Mesenteric fat pad (tissue), 1 donor: Measurements from ENCODE around the gene CKAP2L. TPM values are rescaled to one million over a fixed set of nuclear protein-coding genes. Genes with fewer than 3 reads are reported as not detected.

Experiments used
- DNase-seq: peaks from one replicate; pipeline ENCODE4 v3.0.0-alpha.2; 2020; ENCODE audit warnings: low spot score
- total RNA-seq: library from RNA; stranded (reverse); fragmentation: NEBNext Ultra II Directional; extraction: Animal tissue kit (Norgen Biotek cat#: 25700); gene quantifications from one replicate; pipeline ENCODE4 v1.2.1, GENCODE V29; 2021
- donor health status: DM: yes; HTN: yes; CAD: no.

The CKAP2L gene
- total RNA-seq, 1 donor from 2014 or later: not detected

GRCh38 chr2:112793449-112793978 is 29.1 kb upstream of the CKAP2L start:
- DNase-seq: no peak

DNA sequence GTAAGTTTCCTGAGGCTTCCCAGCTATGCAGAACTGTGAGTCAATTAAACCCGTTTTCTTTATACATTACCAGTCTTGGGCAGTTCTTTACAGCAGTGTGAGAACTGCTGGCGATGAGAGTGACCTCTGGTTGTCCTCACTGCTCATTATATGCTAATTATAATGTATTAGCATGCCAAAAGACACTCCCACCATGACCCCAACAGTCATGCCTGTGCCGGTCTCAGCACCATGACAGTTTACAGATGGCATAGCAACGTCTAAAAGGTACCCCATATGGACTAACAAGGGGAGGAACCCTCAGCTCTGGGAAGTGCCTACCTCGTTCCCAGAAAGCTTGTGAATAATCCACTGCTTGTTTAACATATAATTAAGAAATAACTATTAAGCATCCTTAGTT is 28.0 kb upstream of the CKAP2L start:
- no peak for DNase-seq

DNA sequence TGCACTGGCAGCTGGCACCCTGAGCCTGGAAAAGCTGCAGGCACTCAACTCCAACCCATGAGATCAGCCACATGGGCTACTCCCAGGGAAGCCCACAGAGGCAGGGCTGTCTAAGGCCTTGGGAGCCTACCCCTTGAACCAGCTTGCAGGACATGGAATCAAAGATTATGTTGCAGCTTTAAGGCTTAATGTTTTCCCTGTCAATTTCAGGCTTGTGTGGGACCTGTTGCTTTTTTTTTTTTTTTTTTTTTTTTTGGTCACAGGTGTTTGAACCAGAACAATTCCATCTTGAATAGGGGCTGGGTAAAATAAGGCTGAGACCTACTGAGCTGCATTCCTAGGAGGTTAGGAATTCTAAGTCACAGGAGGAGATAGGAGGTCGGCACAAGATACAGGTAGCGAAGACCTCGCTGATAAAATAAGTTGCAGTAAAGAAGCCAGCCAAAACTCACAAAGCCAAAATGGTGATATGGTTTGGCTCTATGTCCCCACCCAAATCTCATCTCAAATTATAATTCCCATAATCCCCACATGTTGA is 27.4 kb upstream of the CKAP2L start:
- DNase-seq: no peak

GRCh38 chr2:112791019-112791418 is 26.6 kb upstream of the CKAP2L start:
- DNase-seq: no peak

DNA sequence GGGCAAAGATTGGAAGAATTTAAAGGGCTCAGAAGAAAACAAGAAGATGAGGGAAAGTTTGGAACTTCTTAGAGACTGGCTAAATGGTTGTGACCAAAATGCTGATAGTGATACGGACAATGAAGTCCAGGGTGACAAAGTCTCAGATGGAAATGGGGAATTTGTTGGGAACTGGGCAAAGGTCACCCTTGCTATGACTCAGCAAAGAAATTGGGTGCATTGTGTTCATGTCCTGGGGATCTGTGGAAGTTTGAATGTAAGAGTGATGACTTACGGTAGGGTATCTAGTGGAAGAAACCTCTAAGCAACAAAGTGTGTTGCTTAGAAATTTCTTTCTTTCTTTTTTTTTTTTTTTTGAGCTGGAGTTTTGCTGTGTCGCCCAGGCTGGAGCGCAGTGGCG is 25.9 kb upstream of the CKAP2L start:
- no peak for DNase-seq

- DNase-seq: no peak
These were observed 24.8 kb upstream of the CKAP2L start for GRCh38 chr2:112789186-112789585.

GRCh38 chr2:112788653-112789052 is 24.2 kb upstream of the CKAP2L start:
- DNase-seq: no peak

DNA sequence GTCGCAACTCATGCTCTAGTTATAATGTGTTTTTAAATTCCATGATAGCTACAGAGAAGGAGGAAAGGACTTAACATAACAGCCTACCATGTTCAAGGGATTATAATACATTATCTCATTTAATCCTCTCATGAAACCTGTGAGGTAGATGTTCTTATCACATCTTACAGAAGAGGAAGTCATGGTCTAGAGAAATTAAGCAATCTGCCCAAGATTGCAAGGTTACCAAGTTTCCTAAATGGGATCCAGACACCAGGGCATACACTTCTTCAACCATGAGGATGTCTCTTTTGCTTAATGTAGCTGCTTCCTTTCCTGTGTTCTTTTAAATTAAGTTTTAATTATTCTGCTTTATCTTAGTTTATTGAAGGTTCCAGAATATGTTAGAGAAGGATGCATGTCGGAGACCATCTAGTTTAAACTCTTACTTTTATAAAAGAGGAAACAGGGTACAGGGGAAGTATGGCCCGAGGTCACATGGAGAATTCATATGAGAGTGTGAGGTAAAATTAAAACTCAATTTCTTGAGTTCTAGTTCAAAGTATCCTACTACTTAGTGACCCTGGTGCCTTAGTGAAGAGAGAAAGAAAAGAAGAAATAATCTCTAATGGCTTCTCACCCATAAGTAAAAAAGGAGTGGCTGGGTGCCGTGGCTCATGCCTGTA is 23.5 kb upstream of the CKAP2L start:
- no peak for DNase-seq

- DNase-seq: no peak
These were observed 22.9 kb upstream of the CKAP2L start for GRCh38 chr2:112787294-112787693.

GRCh38 chr2:112784199-112785189 is 20.1 kb upstream of the CKAP2L start, which contains the start of gene IL1A:
IL1A (minus strand) TSS chr2:112784493; CDS start chr2:112783770, 723 bp downstream.
- DNase-seq: no peak

GRCh38 chr2:112783187-112783714 is 18.8 kb upstream of the CKAP2L start:
- DNase-seq: no peak

- DNase-seq: no peak
These were observed 17.9 kb upstream of the CKAP2L start for GRCh38 chr2:112782234-112782799.

DNA sequence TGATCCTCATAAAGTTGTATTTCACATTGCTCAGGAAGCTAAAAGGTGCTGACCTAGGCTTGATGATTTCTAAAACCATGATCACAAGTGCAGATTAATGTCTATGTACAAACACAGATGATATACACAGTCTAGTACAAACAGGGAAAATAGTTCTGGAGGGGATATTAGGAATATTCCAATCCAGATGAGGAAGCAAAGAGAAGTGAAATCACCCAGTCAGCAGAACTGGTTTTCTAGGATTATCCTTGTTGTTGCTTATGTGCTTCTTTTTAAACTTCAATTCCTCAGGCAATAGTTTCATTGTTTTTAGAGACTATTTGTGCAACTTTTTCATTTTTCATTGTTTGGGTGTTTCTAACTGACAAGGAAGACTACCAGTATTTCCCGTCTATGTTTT is 15.2 kb upstream of the CKAP2L start:
- DNase-seq: no peak

GRCh38 chr2:112777036-112777435 is 12.6 kb upstream of the CKAP2L start:
- no peak for DNase-seq

- DNase-seq: no peak
These were observed 11.7 kb upstream of the CKAP2L start for GRCh38 chr2:112776113-112776512.

DNA sequence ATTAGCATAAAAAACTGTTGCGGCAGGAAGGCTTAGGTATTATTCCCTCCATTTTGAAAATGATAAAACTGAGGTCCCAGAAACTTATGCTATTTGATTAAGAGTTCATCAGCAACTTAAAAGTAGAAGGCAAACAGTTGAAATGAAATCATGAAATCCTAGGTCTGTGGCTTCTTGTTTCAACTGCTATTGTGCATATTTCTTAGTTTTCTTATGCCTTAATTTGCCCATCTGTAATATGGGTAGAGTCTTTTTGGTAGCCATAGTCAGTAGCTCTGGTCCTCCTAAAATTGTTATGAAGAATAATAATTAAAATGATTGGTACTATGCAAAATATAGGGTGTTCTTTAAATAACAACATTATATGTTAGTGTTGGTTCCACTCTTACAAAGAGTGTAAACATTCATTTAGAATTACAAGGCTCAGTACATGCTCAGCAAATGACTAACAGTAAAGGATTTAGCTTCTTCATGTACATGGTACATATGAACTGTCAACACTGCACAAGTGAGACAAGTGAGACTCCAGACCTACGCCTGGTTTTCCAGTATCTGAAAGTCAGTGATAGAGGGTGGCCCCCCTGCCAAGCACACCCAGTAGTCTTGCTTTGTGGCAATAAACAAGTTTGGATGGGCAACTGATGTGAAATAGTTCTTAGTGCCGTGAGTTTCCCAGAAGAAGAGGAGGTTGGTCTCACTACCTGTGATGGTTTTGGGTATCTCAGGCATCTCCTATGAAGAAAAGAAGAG is 10.3 kb upstream of the CKAP2L start:
- DNase-seq: no peak

DNA sequence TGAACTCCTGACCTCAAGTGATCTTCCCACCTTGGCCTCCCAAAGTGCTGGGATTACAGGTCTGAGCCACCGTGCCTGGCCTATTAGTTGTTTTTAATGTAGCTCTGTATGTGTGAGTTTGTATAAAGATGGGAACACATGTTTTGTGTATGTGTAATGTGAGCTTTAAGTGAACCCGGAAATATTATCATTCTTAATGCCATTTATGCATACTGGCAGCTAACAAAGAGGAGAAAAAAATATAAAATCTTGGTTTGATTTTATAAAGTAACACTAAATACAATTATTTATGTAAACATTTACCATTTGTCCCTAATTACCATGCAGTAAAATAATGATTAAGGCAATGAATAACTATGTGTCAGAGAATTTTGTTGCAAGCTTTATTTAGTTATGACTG is 9.1 kb upstream of the CKAP2L start:
- no peak for DNase-seq

DNA sequence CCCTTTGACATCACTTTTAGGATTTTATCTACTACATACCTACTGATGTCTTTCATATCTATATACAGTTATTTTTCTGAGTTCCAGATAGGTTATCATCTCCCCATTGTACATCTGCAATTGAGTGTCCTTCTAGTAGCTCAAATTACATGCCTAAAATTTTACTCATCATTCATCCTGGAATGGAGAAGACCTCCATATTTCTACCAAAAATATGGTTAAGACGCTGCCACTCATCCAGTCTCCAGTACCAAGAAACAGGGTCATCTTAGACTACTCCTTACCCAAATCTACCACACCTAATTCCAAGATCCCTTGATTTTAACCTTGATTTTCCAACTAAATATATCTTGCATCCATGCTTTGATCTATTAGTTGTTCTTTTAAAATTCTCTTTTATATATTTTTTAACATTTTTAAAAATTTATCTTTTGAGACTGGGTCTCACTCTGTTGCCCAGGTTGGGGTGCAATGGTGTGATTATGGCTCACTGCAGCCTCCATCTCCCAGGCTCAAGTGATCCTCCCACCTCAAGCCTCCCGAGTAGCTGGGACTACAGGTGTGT is 8.6 kb upstream of the CKAP2L start:
- no peak for DNase-seq

DNA sequence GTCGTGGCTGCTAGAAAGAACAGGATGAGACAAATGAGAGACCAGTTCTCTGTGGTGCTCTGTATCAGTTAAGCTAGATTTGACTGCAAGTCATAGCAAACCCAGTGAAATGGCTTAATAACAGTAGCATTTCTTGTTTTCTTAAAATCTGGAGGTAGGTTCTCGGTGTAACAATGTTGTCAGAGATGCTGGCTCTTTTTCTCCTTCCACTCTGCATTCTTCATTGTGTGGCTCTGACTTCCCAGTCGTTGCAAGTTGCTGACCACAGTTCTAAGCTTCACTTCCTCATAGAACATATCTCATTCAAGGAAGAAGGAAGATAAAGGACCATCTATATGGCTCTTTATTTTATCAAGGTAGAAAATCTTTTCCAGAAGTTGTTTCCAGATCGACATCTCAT is 7.9 kb upstream of the CKAP2L start:
- DNase-seq: no peak

GRCh38 chr2:112768432-112768831 is 4.0 kb upstream of the CKAP2L start:
- no peak for DNase-seq
